ENCODE results near the gene PSMD14.

DNA sequence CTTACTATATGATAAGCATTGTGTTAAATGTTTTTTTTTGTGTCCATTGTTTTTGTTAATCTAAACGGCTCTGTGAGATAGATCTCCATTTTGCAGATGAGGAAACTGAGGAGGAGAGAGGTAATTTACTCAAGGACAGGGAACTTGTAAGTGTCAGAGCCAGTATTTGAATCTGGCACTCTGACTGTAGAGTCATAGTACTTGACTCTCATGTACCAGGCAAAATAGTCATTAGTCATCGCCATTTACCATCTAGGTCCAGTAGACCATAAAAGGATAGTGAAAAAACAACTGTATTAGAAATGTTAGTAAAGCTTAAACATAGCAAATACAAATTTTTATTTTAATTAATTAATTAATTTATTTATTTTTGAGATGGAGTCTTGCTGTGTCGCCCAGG is 4.8 kb downstream of the PSMD14 start:
- TF ChIP-seq, protein P1, sequence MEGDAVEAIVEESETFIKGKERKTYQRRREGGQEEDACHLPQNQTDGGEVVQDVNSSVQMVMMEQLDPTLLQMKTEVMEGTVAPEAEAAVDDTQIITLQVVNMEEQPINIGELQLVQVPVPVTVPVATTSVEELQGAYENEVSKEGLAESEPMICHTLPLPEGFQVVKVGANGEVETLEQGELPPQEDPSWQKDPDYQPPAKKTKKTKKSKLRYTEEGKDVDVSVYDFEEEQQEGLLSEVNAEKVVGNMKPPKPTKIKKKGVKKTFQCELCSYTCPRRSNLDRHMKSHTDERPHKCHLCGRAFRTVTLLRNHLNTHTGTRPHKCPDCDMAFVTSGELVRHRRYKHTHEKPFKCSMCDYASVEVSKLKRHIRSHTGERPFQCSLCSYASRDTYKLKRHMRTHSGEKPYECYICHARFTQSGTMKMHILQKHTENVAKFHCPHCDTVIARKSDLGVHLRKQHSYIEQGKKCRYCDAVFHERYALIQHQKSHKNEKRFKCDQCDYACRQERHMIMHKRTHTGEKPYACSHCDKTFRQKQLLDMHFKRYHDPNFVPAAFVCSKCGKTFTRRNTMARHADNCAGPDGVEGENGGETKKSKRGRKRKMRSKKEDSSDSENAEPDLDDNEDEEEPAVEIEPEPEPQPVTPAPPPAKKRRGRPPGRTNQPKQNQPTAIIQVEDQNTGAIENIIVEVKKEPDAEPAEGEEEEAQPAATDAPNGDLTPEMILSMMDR (IDR thresholded peaks at IDR 0.05) = no peak
- no peak for TF ChIP-seq EZH2 (IDR thresholded peaks at IDR 0.05; ENCODE audit: borderline replicate concordance, insufficient read depth, low read depth, low read length, poor library complexity, severe bottlenecking)

All from B cell (primary cell).